Progenitor cell of endocrine pancreas (in vitro differentiated cells): ENCODE data around the gene EFEMP2. TPM values are rescaled to one million over a fixed set of nuclear protein-coding genes. Genes with fewer than 3 reads are reported as not detected.

ENCODE experiments used
- DNase-seq: peaks from one replicate; pipeline ENCODE4 v3.0.0; 2021; ENCODE audit warnings: low spot score; ENCODE audit not compliant: unreplicated experiment
- H3K27ac Mint-ChIP-seq: 2 replicates; pipeline ENCODE4 v1.8.0; 2021; ENCODE audit warnings: mild to moderate bottlenecking, moderate library complexity, mixed read lengths
- H3K27me3 Mint-ChIP-seq: 2 replicates; pipeline ENCODE4 v1.8.0; 2021; ENCODE audit warnings: mixed read lengths
- H3K36me3 Mint-ChIP-seq: 2 replicates; pipeline ENCODE4 v1.8.0; 2022; ENCODE audit warnings: mixed read lengths; ENCODE audit not compliant: insufficient read depth
- H3K4me1 Mint-ChIP-seq: 2 replicates; pipeline ENCODE4 v1.8.0; 2021; ENCODE audit warnings: low read depth, mixed read lengths
- H3K4me3 Mint-ChIP-seq: 2 replicates; pipeline ENCODE4 v1.8.0; 2021; ENCODE audit warnings: low read depth, mild to moderate bottlenecking, moderate library complexity, mixed read lengths
- H3K9me3 Mint-ChIP-seq: 2 replicates; pipeline ENCODE4 v1.8.0; 2021; ENCODE audit warnings: low read depth, mixed read lengths
- total RNA-seq: library from RNA; stranded (reverse); gene quantifications from 2 replicates; pipeline ENCODE4 v1.2.1, GENCODE V29; 2021
- TF ChIP-seq, protein P1 (sequence below): fragments of 200-600 bp; sonication (generic); IDR thresholded peaks from one replicate; pipeline ENCODE4 v1.5.0; 2021; ENCODE audit warnings: antibody characterized with exemption, mild to moderate bottlenecking; ENCODE audit not compliant: unreplicated experiment

Gene EFEMP2
- total RNA-seq, 1 donor from 2014 or later: 90.5 TPM

DNA sequence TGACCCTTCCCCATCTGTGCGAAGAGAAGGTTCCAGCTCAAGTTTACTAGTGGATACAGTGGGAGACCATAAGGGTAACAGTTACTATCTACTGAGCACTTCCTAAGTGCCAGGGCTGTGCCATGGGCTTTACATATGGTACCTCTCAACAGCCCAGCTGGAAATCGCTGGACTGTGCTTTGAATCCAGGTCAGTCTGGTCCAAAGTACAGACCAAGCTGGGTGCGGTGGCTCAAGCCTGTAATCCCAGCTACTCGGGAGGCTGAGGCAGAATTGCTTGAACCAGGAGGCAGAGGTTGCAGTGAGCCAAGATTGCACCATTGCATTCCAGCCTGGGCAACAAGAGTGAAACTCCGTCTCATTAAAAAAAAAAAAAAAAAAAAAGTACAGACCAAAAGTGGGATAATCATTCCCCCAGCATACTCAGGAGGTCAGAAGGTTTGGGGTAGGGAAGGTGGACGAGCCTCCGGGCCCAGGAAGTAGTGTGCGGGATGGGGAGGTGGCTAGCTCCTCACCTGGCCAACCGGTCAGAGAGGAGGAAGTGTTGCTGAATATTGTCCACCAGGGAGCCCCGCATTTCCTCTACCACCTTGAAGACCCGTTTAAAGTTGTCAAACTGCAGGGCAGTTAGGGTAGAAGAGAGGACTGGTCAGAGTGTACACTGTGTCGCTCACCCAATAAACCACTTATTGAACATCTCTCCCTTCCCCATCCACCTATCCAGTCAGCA is 13.4 kb upstream of the EFEMP2 start:
- Mint-ChIP-seq H3K9me3 (no peaks in the 10 kb centered on the region), H3K4me3 (no peak overlapping the region), H3K27ac (no peak overlapping the region), H3K27me3 (peaks cover 8% of the 10 kb centered on the region), H3K36me3 (peaks cover 6% of the 10 kb centered on the region), H3K4me1 (peaks cover 30% of the 10 kb centered on the region)
- TF ChIP-seq, protein P1, sequence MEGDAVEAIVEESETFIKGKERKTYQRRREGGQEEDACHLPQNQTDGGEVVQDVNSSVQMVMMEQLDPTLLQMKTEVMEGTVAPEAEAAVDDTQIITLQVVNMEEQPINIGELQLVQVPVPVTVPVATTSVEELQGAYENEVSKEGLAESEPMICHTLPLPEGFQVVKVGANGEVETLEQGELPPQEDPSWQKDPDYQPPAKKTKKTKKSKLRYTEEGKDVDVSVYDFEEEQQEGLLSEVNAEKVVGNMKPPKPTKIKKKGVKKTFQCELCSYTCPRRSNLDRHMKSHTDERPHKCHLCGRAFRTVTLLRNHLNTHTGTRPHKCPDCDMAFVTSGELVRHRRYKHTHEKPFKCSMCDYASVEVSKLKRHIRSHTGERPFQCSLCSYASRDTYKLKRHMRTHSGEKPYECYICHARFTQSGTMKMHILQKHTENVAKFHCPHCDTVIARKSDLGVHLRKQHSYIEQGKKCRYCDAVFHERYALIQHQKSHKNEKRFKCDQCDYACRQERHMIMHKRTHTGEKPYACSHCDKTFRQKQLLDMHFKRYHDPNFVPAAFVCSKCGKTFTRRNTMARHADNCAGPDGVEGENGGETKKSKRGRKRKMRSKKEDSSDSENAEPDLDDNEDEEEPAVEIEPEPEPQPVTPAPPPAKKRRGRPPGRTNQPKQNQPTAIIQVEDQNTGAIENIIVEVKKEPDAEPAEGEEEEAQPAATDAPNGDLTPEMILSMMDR: no peak
- DNase-seq: no peak

DNA sequence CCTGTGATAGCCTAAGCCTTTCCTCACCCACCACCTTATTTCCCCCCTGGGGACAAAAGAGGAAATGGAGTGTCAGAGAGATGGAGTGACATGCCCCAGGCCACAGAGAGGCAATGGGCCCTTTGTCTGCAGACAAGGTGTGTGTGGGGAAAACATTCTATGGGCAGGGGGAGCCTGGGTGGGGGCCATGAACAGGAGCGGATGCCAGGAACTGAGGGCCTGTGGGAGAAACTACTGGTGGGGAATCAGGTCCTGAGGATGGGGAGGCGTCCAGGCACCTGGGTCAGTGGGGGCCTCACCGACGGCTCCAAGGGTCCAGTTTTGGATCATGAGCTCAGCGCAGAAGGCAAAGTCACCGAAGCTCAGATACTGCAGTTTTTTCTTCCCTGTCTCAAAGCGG is 12.6 kb upstream of the EFEMP2 start:
- Mint-ChIP-seq H3K27me3 (peaks cover 8% of the 10 kb centered on the region), H3K36me3 (peaks cover 6% of the 10 kb centered on the region), H3K4me1 (peaks cover 29% of the 10 kb centered on the region), H3K27ac (no peak overlapping the region), H3K4me3 (no peak overlapping the region), H3K9me3 (no peaks in the 10 kb centered on the region)
- no peak for DNase-seq
- TF ChIP-seq, protein P1: no peak

DNA sequence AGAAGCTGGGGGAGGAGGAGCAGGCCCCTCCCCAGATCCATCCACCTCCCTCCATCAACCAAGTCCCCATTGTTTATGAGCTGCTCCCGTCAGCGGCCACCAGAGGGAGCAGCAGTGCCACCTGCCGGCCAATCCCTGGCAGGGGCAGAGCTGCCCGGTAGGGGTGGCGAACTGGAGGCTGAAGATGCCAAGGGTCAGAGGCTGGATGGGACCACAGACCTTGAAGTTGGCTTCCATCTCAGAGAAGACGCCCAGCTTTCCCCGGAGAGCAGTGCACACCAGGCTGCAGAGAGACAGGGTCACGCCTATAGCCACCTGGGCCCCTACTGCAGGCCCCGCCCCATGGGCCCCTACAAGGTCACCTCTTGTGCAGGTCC is 12.1 kb upstream of the EFEMP2 start:
- Mint-ChIP-seq H3K36me3 (peaks cover 6% of the 10 kb centered on the region), H3K27ac (peak overlapping the region; percentile 86), H3K27me3 (peaks cover 2% of the 10 kb centered on the region), H3K9me3 (no peaks in the 10 kb centered on the region), H3K4me3 (peak overlapping the region; percentile 52), H3K4me1 (peaks cover 24% of the 10 kb centered on the region)
- TF ChIP-seq, protein P1: peak; percentile 95
- DNase-seq: peak; percentile 80

DNA sequence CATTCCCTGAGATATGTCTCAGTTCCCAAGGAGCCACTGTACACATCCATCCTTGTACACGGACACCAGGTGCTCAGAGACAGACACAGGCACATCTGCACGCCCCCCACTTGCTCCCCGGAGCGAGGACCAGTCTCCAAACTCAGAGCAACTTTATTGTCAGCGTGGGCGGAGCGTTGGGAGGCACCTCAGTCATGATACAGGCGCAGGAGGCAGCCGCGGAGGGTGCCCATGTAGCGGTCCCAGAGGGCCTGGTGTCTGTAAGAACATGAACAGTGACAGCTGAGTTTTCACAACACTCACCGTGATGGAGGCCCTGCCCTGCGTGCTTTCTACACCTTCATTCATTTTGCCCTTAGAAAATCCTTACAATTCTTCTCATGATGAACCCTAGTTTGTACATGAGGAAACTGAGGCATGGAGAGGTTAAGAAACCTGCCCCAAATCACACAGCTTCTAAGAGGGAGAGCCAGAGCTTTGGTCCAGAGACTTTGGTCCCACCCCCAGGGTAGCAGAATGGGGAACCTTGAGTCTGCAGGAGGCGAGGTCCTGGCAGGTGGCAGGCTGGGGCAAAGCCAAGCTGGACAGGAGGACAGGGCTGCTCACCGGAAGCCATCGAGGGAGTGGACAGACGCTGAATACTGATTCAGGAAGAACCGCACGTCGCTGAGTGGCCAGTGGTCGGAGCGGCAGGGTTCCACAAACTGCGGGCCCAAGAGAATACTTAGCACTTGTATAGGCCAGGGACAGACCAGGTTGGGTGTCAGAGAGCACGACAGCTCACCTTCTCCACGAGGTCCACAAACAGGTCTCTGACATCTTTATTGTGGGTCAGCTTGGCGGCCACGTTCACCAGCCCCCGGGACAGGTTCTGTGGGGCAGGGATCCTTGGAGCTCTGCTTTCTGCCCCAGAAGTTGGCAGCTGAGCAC is 11.5 kb upstream of the EFEMP2 start:
- DNase-seq: no peak
- Mint-ChIP-seq H3K27ac (peak overlapping the region; percentile 86), H3K36me3 (peaks cover 6% of the 10 kb centered on the region), H3K27me3 (no peaks in the 10 kb centered on the region), H3K4me3 (no peak overlapping the region), H3K4me1 (peaks cover 19% of the 10 kb centered on the region), H3K9me3 (no peaks in the 10 kb centered on the region)
- TF ChIP-seq, protein P1: no peak

DNA sequence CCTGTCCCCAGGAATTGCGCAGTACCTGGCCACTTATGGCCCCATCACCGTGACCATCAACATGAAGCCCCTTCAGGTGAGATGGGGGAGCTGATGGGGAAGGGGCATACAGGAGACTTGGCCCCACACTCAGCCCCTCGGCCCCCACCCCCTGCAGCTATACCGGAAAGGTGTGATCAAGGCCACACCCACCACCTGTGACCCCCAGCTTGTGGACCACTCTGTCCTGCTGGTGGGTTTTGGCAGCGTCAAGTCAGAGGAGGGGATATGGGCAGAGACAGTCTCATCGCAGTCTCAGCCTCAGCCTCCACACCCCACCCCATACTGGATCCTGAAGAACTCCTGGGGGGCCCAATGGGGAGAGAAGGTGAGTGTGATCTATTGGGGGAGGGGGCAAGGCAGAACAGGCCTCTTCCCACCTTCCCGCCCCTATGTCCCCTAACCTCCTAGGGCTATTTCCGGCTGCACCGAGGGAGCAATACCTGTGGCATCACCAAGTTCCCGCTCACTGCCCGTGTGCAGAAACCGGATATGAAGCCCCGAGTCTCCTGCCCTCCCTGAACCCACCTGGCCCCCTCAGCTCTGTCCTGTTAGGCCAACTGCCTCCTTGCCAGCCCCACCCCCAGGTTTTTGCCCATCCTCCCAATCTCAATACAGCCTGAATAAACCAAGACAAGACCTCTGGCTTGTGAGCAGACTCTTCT is 10.6 kb upstream of the EFEMP2 start:
- H3K27me3 Mint-ChIP-seq: no peaks in the 10 kb centered on the region
- DNase-seq: no peak
- peaks cover 15% of the 10 kb centered on the region for H3K4me1 Mint-ChIP-seq
- H3K27ac Mint-ChIP-seq: no peak overlapping the region
- H3K4me3 Mint-ChIP-seq: no peak overlapping the region
- no peaks in the 10 kb centered on the region for H3K9me3 Mint-ChIP-seq
- H3K36me3 Mint-ChIP-seq: peaks cover 6% of the 10 kb centered on the region
- TF ChIP-seq, protein P1: no peak
